ENCODE measurements around the gene MAST4. TPM values are rescaled to one million over a fixed set of nuclear protein-coding genes. Genes with fewer than 3 reads are reported as not detected.

Gene MAST4
- total and polyA plus RNA-seq, 2 of the 13 experiments (the other 11 are each of a cell fraction or from before 2014, with no cell fraction given), result 3.4 to 3.7 TPM

DNA sequence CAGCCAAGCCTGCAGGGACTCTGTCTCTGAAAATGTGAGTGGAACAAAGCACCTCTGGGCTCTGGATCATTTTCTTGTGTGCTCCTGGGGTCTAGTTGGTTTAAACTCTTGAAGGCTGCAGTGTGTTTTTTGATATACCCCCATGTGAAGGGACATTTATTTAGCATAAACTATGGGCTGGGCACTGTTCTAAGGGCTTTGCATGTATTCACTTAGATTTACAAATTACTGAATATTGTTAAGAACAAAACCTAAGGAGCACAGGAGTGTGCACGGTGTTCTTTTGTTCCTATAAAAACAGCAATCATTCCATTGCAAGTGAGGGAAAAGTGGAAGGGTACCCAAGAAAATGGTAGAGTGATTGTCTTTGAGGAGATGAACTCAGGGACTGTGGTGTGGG lies 620.4 kb downstream of the MAST4 start:
- Histone ChIP-seq H3K36me3 (replicated peaks in 1 of 2; ENCODE audit: control insufficient read depth in 1 of 2, insufficient read depth in 2 of 2, low read length in 2 of 2) (no peaks in the 10 kb centered on the region), H3K9me3 (ENCODE audit: low read length) (no peaks in the 10 kb centered on the region), H4K20me1 (ENCODE audit: insufficient read depth, low read length) (no peaks in the 10 kb centered on the region), H2AFZ (ENCODE audit: low read length) (peak overlapping the region; percentile 62), H3K9ac (ENCODE audit: insufficient read depth, low read depth, low read length) (no peak overlapping the region), H3K4me1 (ENCODE audit: insufficient read depth, low read length) (peaks cover 34% of the 10 kb centered on the region), H3K79me2 (ENCODE audit: insufficient read depth, low read length) (no peaks in the 10 kb centered on the region), H3K4me3 (replicated peaks in 1 of 3; ENCODE audit: insufficient read depth in 1 of 3, low read depth in 2 of 3, low read length in 3 of 3) (no peak overlapping the region; a peak in 1 of 6 replicates), H3K4me2 (ENCODE audit: low read depth, low read length) (peak overlapping the region; percentile 91), H3K27ac (ENCODE audit: extremely low read length, insufficient read depth, low read length) (no peak overlapping the region), H3K27me3 (ENCODE audit: control insufficient read depth in 1 of 2, insufficient read depth in 2 of 2, low read length in 2 of 2) (no peaks in the 10 kb centered on the region; a peak in 1 of 5 replicates)
- no TSS peak for BruUV-seq (replicated peaks)
- no peak for ATAC-seq
- POLR2A ChIA-PET, result interaction anchor here (1.3 kb wide), 1 partner anchor 69 kb away, joined by 4 read pairs; no protein-coding TSS in a partner anchor
- intact Hi-C loops (cut with micrococcal nuclease; ENCODE audit: unreplicated experiment) (no loop called here), in situ Hi-C loops (cut with HindIII; ENCODE audit: extremely low pct_ligation_motif_present, low pct_unique_long_range_greater_than_20kb) (loop anchor here (10.0 kb wide), 1 partner anchor 912 kb away; no protein-coding TSS in a partner anchor)
- FAIRE-seq, result no peak
- 45% methylated on average over 1 of the region's 1 CpG for WGBS (ENCODE audit: low lambda C conversion rate)
- CTCF ChIA-PET (ENCODE audit: low intra/inter-chr PET ratio, low total read pairs), result no interaction called here
- no peak for TF ChIP-seq ZNF432 (CRISPR knock-in tag; IDR thresholded peaks at IDR 0.05; ENCODE audit: borderline replicate concordance)
- TF ChIP-seq, protein P1, sequence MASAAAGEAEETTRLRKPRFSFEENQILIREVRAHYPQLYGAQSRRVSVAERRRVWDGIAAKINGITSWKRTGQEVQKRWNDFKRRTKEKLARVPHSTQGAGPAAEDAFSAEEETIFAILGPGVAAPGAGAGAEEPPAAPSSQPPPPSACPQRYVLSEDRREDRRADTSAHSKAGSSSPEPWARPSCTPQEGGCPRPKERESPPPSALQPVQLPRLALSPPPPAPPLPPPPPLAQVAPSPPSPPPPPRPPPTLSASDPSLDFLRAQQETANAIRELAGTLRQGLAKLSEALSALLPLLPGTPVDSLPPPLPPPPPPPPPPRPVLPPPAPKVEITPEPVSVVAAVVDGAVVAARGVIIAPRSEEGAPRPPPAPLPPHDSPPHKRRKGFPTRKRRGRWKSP (CRISPR knock-in tag; IDR thresholded peaks at IDR 0.05), result no peak
- TF ChIP-seq, protein P2, sequence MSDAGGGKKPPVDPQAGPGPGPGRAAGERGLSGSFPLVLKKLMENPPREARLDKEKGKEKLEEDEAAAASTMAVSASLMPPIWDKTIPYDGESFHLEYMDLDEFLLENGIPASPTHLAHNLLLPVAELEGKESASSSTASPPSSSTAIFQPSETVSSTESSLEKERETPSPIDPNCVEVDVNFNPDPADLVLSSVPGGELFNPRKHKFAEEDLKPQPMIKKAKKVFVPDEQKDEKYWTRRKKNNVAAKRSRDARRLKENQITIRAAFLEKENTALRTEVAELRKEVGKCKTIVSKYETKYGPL (CRISPR knock-in tag; IDR thresholded peaks at IDR 0.05), result no peak
- TF ChIP-seq, protein P3, sequence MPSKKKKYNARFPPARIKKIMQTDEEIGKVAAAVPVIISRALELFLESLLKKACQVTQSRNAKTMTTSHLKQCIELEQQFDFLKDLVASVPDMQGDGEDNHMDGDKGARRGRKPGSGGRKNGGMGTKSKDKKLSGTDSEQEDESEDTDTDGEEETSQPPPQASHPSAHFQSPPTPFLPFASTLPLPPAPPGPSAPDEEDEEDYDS (CRISPR knock-in tag; IDR thresholded peaks at IDR 0.05), result no peak
- TF ChIP-seq ATF7 (IDR thresholded peaks at IDR 0.05), result no peak
- TF ChIP-seq ATF7 (CRISPR knock-in tag; IDR thresholded peaks at IDR 0.05), result no peak
- TF ChIP-seq MYC (CRISPR knock-in tag; IDR thresholded peaks at IDR 0.05; ENCODE audit: borderline replicate concordance), result no peak
- TF ChIP-seq, protein P4, sequence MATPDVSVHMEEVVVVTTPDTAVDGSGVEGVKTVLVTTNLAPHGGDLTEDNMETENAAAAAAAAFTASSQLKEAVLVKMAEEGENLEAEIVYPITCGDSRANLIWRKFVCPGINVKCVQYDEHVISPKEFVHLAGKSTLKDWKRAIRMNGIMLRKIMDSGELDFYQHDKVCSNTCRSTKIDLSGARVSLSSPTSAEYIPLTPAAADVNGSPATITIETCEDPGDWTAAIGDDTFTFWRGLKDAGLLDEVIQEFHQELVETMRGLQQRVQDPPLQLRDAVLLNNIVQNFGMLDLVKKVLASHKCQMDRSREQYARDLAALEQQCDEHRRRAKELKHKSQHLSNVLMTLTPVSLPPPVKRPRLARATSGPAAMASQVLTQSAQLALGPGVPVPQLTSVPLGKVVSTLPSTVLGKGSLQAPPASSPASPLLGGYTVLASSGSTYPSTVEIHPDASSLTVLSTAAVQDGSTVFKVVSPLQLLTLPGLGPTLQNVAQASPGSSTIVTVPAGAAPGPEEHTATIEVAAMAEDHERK (CRISPR knock-in tag; IDR thresholded peaks at IDR 0.05; ENCODE audit: low read depth), result no peak
- no peak for TF ChIP-seq ZFP1 (CRISPR knock-in tag; IDR thresholded peaks at IDR 0.05)
- TF ChIP-seq, protein P5, sequence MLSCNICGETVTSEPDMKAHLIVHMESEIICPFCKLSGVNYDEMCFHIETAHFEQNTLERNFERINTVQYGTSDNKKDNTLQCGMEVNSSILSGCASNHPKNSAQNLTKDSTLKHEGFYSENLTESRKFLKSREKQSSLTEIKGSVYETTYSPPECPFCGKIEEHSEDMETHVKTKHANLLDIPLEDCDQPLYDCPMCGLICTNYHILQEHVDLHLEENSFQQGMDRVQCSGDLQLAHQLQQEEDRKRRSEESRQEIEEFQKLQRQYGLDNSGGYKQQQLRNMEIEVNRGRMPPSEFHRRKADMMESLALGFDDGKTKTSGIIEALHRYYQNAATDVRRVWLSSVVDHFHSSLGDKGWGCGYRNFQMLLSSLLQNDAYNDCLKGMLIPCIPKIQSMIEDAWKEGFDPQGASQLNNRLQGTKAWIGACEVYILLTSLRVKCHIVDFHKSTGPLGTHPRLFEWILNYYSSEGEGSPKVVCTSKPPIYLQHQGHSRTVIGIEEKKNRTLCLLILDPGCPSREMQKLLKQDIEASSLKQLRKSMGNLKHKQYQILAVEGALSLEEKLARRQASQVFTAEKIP (CRISPR knock-in tag; IDR thresholded peaks at IDR 0.05; ENCODE audit: borderline replicate concordance), result no peak
- DNase-seq (ENCODE audit: low spot score), result no peak

Measured in HepG2 (cell line).